ENCODE results near the gene HACE1.

HACE1 gene

GRCh38 chr6:104754788-104755409 is 104.8 kb downstream of the HACE1 start:
- TF ChIP-seq CREB5 (CRISPR knock-in tag; IDR thresholded peaks at IDR 0.05; ENCODE audit: low read depth) (no peak), POU6F1 (CRISPR knock-in tag; IDR thresholded peaks at IDR 0.05; ENCODE audit: borderline replicate concordance, low read depth) (no peak), ZFP30 (CRISPR knock-in tag; IDR thresholded peaks at IDR 0.05) (no peak), TSHZ2 (CRISPR knock-in tag; IDR thresholded peaks at IDR 0.05) (no peak), ARNTL (CRISPR knock-in tag; IDR thresholded peaks at IDR 0.05; ENCODE audit: borderline replicate concordance, low read depth) (no peak), OSR1 (CRISPR knock-in tag; IDR thresholded peaks at IDR 0.05) (no peak), PPARA (CRISPR knock-in tag; IDR thresholded peaks at IDR 0.05; ENCODE audit: borderline replicate concordance) (no peak)
- ATAC-seq = no peak

- TF ChIP-seq POU6F1 (CRISPR knock-in tag; IDR thresholded peaks at IDR 0.05; ENCODE audit: borderline replicate concordance, low read depth) = no peak
- TF ChIP-seq TSHZ2 (CRISPR knock-in tag; IDR thresholded peaks at IDR 0.05) = no peak
- no peak for TF ChIP-seq ZNF70 (CRISPR knock-in tag; IDR thresholded peaks at IDR 0.05)
- TF ChIP-seq PATZ1 (CRISPR knock-in tag; IDR thresholded peaks at IDR 0.05; ENCODE audit: borderline replicate concordance) = no peak
- TF ChIP-seq CSRNP3 (CRISPR knock-in tag; IDR thresholded peaks at IDR 0.05) = no peak
- TF ChIP-seq ESRRG (CRISPR knock-in tag; IDR thresholded peaks at IDR 0.05) = no peak
- no peak for TF ChIP-seq ZNF565 (CRISPR knock-in tag; conservative IDR thresholded peaks at IDR 0.05; ENCODE audit: low read depth)
- no peak for TF ChIP-seq ZFP30 (CRISPR knock-in tag; IDR thresholded peaks at IDR 0.05)
- no peak for TF ChIP-seq BACH2 (CRISPR knock-in tag; IDR thresholded peaks at IDR 0.05; ENCODE audit: borderline replicate concordance)
- no peak for TF ChIP-seq SNAI2 (CRISPR knock-in tag; IDR thresholded peaks at IDR 0.05)
- TF ChIP-seq TOX (CRISPR knock-in tag; IDR thresholded peaks at IDR 0.05; ENCODE audit: borderline replicate concordance) = no peak
- TF ChIP-seq TCF4 (CRISPR knock-in tag; IDR thresholded peaks at IDR 0.05; ENCODE audit: borderline replicate concordance) = no peak
- TF ChIP-seq ZNF8 (CRISPR knock-in tag; IDR thresholded peaks at IDR 0.05) = no peak
- no peak for TF ChIP-seq GLIS3 (CRISPR knock-in tag; IDR thresholded peaks at IDR 0.05)
- TF ChIP-seq ZC3H10 (CRISPR knock-in tag; IDR thresholded peaks at IDR 0.05) = no peak
- no peak for ATAC-seq
Measured at GRCh38 chr6:104753251-104753650, 106.5 kb downstream of the HACE1 start.

All from SK-N-SH treated with all-trans-retinoic acid at 6 μM for 48 hours (cell line).